SK-N-SH (cell line): ENCODE measurements around the gene ACOT8.

ENCODE experiments used
- EP300 ChIP-seq, 2 experiments: IDR thresholded peaks; 2 replicates each; pipeline versions ENCODE4 v1.4.0 to v1.6.1; 2012; ENCODE audit warnings: borderline replicate concordance in 1 of 2, low read depth in 1 of 2, low read length in 1 of 2
- EZH2phosphoT487 ChIP-seq: fragments of 200-600 bp; sonication (generic); IDR thresholded peaks from 2 replicates; pipeline ENCODE4 v1.6.1; 2017; ENCODE audit warnings: low read depth, mixed run types, mild to moderate bottlenecking, antibody characterized with exemption, moderate library complexity, borderline replicate concordance
- FOSL2 ChIP-seq: IDR thresholded peaks from 2 replicates; pipeline ENCODE4 v1.4.0; 2012; ENCODE audit warnings: low read depth, mild to moderate bottlenecking, moderate library complexity, borderline replicate concordance
- GABPA ChIP-seq: IDR thresholded peaks from 2 replicates; pipeline ENCODE4 v1.4.0; 2012; ENCODE audit warnings: low read depth, mild to moderate bottlenecking
- JUND ChIP-seq: IDR thresholded peaks from 2 replicates; pipeline ENCODE4 v1.4.0; 2012
- PBX3 ChIP-seq: IDR thresholded peaks from 2 replicates; pipeline ENCODE4; 2012
- RCOR1 ChIP-seq: fragments of 150-350 bp; IDR thresholded peaks from 2 replicates; pipeline ENCODE4 v1.6.1; 2017; ENCODE audit warnings: antibody characterized with exemption, low read length
- RFX5 ChIP-seq: IDR thresholded peaks from 2 replicates; pipeline ENCODE4 v1.6.1; 2012; ENCODE audit warnings: mild to moderate bottlenecking, improper control_type of control experiment, low read length

DNA sequence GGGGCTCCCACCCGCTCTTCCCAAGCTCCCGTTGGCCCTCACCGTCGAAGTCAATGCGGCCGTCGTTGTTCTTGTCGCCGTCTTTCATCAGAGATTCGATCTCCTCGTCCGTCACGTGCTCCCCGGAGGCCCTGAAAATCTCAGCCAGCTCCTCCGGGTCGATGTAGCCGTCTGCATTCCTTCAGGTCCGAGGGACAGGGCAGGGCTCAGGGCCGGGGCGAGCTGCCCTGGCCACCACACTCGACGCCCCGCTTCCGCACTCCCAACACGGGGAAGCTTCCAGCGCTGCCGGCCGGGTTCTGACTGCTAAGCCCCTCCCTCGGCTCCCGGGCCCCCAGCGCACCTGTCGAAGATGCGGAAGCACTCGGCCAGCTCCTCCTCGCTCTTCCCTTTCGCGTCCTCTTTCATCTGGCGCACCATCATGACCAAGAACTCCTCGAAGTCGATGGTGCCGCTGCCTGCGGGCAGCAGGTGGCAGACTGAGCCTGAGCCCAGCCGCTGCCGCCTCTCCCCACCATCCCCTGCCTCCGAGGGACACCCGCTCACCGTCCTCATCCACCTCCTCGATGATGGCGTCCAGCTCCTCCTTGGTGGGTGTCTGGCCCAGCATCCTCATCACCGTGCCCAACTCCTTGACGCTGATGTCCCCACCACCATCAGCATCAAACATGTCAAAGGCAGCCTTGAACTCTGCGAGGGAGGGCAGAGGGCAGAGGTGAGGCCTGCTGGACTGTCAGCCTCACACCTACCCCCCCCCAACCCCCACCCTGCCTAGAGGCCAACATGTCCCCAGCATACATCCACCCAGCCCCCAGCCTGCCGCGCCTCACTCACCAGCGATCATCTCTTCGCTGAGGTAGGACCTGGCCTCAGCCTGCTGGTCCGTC, 33.0 kb downstream of the ACOT8 start:
- TF ChIP-seq JUND (no peak), RCOR1 (no peak), RFX5 (no peak), FOSL2 (no peak), GABPA (no peak), EP300 (IDR thresholded peaks at IDR 0.05; ENCODE audit: borderline replicate concordance in 1 of 2, low read depth in 1 of 2, low read length in 1 of 2) (no peak), PBX3 (no peak), EZH2phosphoT487 (no peak)
